Mesothelial cell of epicardium (in vitro differentiated cells): ENCODE results near the gene PPP1R14B. TPM values are rescaled to one million over a fixed set of nuclear protein-coding genes. Genes with fewer than 3 reads are reported as not detected.

Source experiments
- DNase-seq, 2 experiments: peaks; one replicate each; pipeline ENCODE4 v3.0.0; 2021; ENCODE audit warnings: low spot score in 2 of 2; ENCODE audit not compliant: unreplicated experiment in 2 of 2
- H3K27ac Mint-ChIP-seq: 2 replicates; pipeline ENCODE4 v1.8.0; 2021; ENCODE audit warnings: mixed read lengths
- H3K27me3 Mint-ChIP-seq: 2 replicates; pipeline ENCODE4 v1.8.0; 2021; ENCODE audit warnings: low read depth, mixed read lengths
- H3K36me3 Mint-ChIP-seq: 2 replicates; pipeline ENCODE4 v1.8.0; 2021; ENCODE audit warnings: mixed read lengths
- H3K4me1 Mint-ChIP-seq: 2 replicates; pipeline ENCODE4 v1.8.0; 2021; ENCODE audit warnings: mixed read lengths
- H3K4me3 Mint-ChIP-seq: 2 replicates; pipeline ENCODE4 v1.8.0; 2021; ENCODE audit warnings: mild to moderate bottlenecking, moderate library complexity, mixed read lengths
- H3K9me3 Mint-ChIP-seq: 2 replicates; pipeline ENCODE4 v1.8.0; 2021; ENCODE audit warnings: mixed read lengths
- total RNA-seq: library from RNA; stranded (reverse); gene quantifications from 3 replicates; pipeline ENCODE4 v1.2.1, GENCODE V29; 2021
- TF ChIP-seq, protein P1 (sequence below): fragments of 200-600 bp; sonication (generic); IDR thresholded peaks from one replicate; pipeline ENCODE4 v1.5.0; 2021; ENCODE audit warnings: antibody characterized with exemption; ENCODE audit not compliant: unreplicated experiment

Gene PPP1R14B
- total RNA-seq, 1 donor from 2014 or later: 131 TPM

DNA sequence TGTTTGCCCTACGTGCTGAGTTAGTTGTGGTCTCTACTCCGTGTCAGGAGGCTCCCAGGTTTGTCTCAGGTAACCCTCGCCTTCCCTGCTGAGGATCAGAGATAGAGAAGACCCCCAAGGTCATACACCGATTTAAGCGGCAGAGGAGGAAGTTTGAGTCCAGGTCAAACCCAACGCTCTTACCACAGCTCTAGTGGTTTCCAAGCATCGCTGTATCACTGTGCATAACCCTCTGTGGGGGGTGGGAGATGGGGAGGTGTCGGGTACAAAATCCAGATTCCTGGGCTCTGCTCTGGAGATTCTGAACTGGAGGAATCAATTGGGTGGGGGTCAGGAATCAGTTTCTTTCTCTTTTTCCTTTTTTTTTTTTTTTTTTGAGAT lies 15.8 kb downstream of the PPP1R14B start:
- peak overlapping the region; percentile 83 for H3K4me3 Mint-ChIP-seq
- no peaks in the 10 kb centered on the region for H3K9me3 Mint-ChIP-seq
- H3K27ac Mint-ChIP-seq: peak overlapping the region; percentile 85
- H3K4me1 Mint-ChIP-seq: peaks cover 30% of the 10 kb centered on the region
- no peak for DNase-seq
- no peaks in the 10 kb centered on the region for H3K27me3 Mint-ChIP-seq
- no peaks in the 10 kb centered on the region for H3K36me3 Mint-ChIP-seq
- TF ChIP-seq, protein P1, sequence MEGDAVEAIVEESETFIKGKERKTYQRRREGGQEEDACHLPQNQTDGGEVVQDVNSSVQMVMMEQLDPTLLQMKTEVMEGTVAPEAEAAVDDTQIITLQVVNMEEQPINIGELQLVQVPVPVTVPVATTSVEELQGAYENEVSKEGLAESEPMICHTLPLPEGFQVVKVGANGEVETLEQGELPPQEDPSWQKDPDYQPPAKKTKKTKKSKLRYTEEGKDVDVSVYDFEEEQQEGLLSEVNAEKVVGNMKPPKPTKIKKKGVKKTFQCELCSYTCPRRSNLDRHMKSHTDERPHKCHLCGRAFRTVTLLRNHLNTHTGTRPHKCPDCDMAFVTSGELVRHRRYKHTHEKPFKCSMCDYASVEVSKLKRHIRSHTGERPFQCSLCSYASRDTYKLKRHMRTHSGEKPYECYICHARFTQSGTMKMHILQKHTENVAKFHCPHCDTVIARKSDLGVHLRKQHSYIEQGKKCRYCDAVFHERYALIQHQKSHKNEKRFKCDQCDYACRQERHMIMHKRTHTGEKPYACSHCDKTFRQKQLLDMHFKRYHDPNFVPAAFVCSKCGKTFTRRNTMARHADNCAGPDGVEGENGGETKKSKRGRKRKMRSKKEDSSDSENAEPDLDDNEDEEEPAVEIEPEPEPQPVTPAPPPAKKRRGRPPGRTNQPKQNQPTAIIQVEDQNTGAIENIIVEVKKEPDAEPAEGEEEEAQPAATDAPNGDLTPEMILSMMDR: no peak

- DNase-seq: peak; percentile 80 to 87
- Mint-ChIP-seq H3K27me3 (no peaks in the 10 kb centered on the region), H3K36me3 (no peaks in the 10 kb centered on the region), H3K4me1 (peaks cover 28% of the 10 kb centered on the region), H3K27ac (peak within 1 kb of the TSS; percentile 86), H3K4me3 (peak within 1 kb of the TSS; percentile 83), H3K9me3 (no peaks in the 10 kb centered on the region)
- TF ChIP-seq, protein P1: no peak
Measured at GRCh38 chr11:64230171-64230984, 16.4 kb downstream of the PPP1R14B start, which contains the start of gene DNAJC4. Gene DNAJC4 (plus strand): TSS chr11:64230548. CDS start chr11:64230855, 307 bp downstream.

DNA sequence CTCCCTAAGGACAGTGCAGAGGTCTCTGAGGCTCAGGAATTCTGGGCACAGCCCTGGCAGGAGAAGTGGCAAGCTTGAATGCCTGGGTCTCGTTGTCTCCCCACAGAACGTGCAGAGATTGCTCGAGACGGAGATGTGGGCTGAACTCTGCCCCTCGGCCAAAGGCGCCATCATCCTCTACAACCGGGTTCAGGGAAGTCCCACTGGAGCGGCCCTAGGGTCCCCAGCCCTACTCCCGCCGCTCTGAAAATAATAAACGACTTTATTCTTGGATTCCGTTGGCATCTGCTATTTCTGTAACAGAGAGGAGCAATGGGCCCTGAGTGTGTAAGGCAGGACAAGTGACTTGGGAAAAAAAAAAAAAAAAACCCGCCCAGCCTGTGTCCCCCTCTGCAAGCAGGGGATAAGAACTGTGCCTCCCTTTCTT lies 17.0 kb downstream of the PPP1R14B start:
- no peak for DNase-seq
- TF ChIP-seq, protein P1: no peak
- H3K4me3 Mint-ChIP-seq: peak overlapping the region; percentile 83
- H3K4me1 Mint-ChIP-seq: peaks cover 29% of the 10 kb centered on the region
- H3K27ac Mint-ChIP-seq: peak overlapping the region; percentile 86
- H3K27me3 Mint-ChIP-seq: no peaks in the 10 kb centered on the region
- H3K9me3 Mint-ChIP-seq: no peaks in the 10 kb centered on the region
- H3K36me3 Mint-ChIP-seq: no peaks in the 10 kb centered on the region

- peak overlapping the region; percentile 83 for H3K4me3 Mint-ChIP-seq
- no peaks in the 10 kb centered on the region for H3K36me3 Mint-ChIP-seq
- peaks cover 29% of the 10 kb centered on the region for H3K4me1 Mint-ChIP-seq
- no peak for DNase-seq
- no peaks in the 10 kb centered on the region for H3K9me3 Mint-ChIP-seq
- no peaks in the 10 kb centered on the region for H3K27me3 Mint-ChIP-seq
- TF ChIP-seq, protein P1: no peak
- peak overlapping the region; percentile 86 for H3K27ac Mint-ChIP-seq
Measured at GRCh38 chr11:64229090-64229743, 17.5 kb downstream of the PPP1R14B start.

GRCh38 chr11:64227405-64227956 lies 19.3 kb downstream of the PPP1R14B start:
- Mint-ChIP-seq H3K4me3 (peak overlapping the region; percentile 81), H3K27ac (peak overlapping the region; percentile 43), H3K9me3 (no peaks in the 10 kb centered on the region), H3K27me3 (no peaks in the 10 kb centered on the region), H3K36me3 (no peaks in the 10 kb centered on the region), H3K4me1 (peaks cover 29% of the 10 kb centered on the region)
- TF ChIP-seq, protein P1: no peak
- no peak for DNase-seq
